ENCODE data around the gene SMIM41.
A peak's percentile ranks its signal among the peaks of the same experiment; 100 is the strongest.

SMIM41 gene

DNA sequence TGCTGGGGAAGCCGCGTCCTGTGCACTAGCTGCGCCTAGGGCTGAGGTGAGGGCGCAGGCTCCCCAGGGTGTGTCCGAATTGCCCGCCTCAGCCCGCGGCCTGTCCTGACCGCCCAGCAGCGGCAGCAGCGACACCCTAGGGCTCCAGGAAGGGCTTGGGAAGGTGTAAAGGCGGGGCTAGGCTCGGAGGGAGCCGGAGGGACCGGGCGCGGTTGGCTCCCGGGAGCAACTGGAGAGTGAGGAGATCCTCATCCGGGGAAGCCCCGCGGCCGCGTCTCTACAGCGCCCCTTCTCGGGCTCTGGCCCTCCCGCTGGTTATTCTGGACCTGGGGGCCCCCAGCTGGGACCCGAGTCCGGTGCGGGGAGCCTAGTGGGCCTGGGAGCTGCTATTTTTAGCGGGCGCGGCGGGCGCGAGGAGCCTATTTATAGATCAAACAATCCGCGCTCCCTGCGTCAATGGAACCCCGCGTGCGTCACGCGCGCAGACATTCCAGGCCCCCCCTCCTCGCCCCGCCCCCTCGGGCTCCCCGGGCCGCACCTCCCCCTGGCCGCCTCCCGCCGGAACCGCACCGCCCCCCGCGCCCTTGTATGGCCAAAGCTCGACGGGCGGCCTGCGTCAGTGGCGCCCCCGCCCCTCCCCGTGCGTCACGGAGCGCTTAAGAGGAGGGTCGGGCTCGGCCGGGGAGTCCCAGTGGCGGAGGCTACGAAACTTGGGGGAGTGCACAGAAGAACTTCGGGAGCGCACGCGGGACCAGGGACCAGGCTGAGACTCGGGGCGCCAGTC is 28.6 kb upstream of the SMIM41 start, which contains the start of gene NR4A1:
NR4A1 (plus strand) TSS at position 685 of the 784 bp plus-strand sequence. CDS start 2,887 bp downstream, outside the sequence.
- peak; percentile 91 to 96 for DNase-seq

DNA sequence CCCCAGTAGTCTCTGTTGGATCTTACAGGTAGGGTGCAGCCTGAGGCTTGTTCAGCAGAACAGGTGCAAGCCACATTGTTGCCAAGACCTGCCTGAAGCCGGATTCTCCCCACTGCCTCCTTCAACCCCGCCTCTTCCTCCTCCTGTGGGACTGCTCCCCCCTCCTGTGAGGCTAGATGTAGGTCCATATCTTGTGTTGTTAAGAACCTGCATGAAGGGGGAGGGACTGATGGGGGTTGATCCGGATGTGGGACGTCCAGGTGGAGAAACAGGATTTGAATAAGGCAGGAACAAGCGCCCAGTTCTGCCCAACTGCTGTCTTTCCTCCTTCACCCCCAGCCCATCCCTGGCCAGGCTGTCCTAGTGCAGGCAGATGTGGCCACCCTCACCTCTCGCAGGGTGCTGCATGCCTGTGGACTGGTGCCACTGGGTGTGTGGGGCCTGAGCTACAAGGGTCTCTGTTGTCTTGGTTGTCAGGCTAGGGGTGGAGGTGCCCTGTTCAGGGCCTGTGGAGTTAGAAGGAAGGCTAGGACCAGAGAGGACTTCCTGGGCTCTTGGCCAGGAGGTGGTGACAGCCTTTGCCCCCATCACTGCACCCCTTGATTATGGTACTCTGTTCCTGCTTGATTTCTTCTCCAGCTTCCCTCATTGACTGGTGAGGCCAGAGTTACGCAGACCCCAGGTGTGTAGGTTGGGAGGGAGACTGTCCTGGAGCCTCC is 26.9 kb upstream of the SMIM41 start:
- DNase-seq, result no peak

DNA sequence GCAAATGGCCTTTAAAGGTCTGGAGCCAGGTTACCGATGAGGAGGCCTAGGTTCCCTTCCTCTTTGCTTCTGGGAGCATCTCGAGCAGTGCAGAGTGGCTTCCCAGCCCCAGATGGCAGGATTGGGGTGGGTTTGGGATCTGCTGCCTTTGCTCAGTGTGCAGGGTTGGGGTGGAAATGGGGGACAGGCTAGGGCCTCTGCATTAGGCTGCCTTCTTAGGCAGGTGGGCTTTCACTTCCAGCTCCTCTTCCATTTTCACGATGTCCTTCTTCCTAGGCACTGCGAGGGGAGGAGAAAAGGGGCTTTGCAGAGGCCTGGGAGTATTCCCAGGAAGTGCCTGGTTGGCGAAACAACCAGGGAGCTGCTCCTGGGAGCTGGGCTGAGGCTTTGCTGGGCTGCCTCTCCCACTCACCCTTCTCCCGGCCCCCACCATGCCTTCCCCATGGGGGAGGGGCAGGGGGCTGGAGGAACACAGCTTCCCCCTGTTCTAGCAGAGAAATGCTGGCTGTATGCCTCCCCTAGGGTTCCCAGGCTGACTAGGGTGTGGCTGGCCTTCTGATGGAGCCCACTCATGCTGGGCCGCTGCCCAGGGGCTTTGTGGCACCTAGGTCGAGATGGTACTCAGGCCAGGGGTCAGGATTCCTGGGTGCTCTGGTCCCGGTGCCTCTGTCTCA is 25.8 kb upstream of the SMIM41 start:
- no peak for DNase-seq

DNA sequence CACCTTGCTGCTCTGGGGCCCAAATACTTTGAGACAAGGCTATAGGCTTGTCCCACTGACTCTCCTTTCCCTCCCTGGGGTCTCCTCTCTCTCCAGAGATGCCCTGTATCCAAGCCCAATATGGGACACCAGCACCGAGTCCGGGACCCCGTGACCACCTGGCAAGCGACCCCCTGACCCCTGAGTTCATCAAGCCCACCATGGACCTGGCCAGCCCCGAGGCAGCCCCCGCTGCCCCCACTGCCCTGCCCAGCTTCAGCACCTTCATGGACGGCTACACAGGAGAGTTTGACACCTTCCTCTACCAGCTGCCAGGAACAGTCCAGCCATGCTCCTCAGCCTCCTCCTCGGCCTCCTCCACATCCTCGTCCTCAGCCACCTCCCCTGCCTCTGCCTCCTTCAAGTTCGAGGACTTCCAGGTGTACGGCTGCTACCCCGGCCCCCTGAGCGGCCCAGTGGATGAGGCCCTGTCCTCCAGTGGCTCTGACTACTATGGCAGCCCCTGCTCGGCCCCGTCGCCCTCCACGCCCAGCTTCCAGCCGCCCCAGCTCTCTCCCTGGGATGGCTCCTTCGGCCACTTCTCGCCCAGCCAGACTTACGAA is 25.2 kb upstream of the SMIM41 start:
- no peak for DNase-seq

DNA sequence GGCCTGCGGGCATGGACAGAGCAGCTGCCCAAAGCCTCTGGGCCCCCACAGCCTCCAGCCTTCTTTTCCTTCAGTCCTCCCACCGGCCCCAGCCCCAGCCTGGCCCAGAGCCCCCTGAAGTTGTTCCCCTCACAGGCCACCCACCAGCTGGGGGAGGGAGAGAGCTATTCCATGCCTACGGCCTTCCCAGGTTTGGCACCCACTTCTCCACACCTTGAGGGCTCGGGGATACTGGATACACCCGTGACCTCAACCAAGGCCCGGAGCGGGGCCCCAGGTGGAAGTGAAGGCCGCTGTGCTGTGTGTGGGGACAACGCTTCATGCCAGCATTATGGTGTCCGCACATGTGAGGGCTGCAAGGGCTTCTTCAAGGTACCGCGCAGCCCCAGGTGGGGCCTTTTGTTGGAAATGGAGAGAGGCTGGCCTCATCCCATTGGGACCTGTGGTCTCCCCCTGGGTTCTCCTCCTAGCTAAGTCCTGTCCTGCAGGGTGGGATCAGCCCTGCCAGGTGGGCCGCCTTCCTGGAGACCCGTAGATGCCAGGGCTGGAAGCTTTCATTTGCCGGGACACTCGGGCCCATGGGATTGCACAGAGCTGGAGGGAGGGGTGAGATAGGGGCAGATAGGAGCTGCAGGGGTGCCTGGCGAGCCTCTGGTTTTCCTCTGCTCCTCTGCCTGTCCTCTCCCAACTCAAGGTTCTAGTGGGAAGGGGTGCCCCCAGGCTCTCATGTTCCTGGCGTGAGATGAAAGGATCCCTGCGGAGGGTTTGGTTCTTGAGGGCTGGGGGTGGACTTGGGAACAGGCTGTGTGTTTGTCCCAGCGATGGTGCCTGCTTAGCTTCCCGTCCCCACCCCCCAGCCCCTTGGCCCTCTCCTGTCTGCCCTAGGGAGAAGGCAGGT is 24.4 kb upstream of the SMIM41 start:
- DNase-seq, result no peak

DNA sequence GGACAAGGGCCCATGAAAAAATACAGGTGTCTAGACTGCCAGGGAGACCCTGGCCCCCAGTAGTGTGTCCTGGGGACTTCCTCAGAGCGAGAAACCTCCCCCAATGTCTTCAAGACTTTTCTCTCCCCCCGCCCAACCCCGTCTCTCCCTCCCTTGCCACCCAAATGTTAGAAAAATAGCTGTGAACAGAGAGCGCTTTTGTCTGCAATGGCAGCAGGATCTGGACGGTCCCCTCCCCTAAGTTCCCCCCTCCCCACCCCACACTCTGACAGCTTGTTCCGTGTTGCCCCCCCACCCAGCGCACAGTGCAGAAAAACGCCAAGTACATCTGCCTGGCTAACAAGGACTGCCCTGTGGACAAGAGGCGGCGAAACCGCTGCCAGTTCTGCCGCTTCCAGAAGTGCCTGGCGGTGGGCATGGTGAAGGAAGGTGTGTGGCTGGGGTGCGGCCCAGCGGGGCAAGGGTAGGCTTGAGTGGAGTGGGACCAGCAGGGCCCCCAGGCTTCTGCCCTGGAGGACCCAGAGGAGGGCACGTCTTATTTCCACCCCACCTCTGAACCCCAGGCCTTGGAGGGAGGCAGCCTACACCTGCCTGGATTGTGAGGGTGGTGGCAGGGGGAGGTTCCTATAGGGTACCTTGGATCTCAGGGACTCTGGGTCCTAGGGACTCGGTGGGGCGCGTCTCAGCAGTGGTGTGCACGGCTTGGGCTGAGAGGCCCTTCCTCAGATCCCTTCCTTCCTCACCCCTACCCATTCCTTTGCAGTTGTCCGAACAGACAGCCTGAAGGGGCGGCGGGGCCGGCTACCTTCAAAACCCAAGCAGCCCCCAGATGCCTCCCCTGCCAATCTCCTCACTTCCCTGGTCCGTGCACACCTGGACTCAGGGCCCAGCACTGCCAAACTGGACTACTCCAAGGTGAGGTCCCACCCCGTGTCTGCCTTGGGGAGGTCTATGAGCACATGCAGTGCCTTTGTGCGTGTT is 23.5 kb upstream of the SMIM41 start:
- DNase-seq, result no peak

DNA sequence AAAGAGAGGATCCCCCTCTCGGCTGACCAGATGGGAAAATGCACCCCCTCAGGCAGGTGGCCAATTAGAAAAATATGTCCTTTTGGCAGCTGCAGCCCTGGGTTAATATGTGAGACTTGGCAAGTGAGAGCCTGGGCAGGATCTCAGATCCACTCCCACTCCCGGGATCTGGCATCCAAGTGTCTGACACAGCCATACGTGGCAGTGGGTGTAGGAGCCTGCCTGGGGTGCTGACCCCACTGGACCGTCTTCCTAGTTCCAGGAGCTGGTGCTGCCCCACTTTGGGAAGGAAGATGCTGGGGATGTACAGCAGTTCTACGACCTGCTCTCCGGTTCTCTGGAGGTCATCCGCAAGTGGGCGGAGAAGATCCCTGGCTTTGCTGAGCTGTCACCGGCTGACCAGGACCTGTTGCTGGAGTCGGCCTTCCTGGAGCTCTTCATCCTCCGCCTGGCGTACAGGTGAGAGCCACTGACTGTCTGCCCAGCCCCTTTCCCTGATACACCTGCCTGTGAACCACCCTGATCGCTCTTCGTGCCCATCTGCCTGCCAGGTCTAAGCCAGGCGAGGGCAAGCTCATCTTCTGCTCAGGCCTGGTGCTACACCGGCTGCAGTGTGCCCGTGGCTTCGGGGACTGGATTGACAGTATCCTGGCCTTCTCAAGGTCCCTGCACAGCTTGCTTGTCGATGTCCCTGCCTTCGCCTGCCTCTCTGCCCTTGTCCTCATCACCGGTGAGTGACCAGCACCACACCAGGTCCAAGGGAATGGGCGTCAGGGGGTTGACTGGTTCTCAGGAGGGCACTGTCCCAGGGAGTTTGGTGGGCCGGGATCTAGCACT is 22.5 kb upstream of the SMIM41 start:
- DNase-seq, result no peak

DNA sequence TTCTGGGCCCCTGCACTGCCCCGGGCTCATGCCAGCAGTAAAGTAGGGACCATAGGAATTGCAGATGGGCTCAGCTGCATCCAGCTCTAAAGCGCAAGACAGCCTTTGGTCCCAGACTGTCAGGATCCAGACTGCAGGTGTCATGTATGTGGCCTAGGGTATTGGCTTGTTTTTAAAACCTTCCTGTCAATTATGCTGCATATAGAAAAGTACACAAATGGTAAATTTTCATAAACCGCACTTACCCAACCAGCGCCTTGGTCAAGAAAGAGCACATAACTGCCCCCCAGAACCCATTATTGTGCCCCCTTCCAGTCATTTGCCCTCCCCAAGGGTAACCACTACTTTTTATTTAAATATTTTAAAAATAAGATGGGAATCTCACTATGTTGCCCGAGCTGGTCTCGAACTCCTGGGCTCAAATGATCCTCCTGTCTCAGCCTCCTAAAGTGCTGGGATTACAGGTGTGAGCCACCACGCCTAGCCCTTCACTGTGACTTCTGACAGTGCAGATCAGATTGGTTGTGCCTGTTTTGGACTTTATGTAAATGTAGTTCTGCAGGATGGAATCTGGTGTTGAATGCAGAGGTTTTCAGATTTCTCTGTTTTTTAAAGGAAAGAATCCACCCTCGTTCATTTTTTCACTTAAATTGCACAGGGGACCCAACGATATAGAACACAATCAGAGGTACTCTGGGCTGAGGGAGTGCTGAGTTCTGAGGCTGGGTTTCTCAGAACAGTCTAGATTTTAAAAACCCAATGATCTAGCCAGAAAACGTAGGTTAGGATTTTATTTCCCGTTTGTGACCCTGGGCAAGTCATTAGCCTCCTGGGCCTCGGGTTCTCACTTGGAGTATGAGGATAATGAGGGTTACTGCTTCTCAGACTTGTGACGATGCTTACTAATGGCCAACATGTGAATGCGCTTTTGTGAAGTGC is 21.6 kb upstream of the SMIM41 start:
- DNase-seq, result no peak

DNA sequence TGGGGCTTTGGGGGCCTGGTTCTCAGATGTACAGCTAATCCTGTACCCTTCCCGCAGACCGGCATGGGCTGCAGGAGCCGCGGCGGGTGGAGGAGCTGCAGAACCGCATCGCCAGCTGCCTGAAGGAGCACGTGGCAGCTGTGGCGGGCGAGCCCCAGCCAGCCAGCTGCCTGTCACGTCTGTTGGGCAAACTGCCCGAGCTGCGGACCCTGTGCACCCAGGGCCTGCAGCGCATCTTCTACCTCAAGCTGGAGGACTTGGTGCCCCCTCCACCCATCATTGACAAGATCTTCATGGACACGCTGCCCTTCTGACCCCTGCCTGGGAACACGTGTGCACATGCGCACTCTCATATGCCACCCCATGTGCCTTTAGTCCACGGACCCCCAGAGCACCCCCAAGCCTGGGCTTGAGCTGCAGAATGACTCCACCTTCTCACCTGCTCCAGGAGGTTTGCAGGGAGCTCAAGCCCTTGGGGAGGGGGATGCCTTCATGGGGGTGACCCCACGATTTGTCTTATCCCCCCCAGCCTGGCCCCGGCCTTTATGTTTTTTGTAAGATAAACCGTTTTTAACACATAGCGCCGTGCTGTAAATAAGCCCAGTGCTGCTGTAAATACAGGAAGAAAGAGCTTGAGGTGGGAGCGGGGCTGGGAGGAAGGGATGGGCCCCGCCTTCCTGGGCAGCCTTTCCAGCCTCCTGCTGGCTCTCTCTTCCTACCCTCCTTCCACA is 20.7 kb upstream of the SMIM41 start:
- DNase-seq, result peak; percentile 62 to 77

DNA sequence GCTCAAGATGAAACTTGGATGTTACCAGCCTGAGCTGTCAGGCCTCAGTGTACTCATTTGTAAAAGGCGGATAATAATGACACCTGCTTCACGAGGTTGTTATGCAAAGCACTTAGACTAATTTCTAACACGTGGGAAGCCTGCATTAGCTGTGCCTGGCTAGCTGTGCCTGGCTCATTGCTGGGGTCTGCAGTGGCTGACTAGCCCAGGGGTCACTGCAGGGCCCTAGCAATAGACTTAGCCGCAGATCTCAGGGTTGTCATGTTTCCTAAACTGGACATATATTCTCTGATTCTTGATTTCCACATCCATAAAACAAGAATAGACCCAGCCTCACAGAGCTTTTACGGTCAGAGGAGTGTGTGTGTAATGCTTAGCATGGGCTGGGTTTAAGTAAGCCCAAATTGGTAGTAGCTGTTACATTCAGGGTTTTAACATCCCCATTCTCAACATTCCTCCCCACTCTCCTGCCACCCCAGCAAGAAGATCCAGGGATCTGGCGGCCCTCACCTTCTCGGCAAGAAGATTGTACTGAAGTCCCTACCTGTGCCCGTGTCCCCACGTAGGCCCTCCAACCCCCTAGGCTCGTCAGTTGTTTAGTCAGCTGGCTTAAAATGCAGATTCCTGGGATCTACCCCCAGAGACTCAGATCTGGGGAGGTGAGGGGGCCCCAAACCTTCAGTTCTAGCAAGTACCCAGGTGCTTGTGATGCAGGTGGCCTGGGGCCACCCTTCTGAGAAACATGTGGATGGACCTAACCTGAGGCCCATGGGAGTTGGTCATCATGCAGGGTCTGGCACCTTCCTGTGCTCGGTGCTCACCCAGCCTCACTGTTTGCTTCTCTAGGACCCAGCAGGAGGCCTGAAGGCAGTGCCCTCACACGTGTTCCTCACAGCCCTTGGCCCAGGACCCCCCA is 19.7 kb upstream of the SMIM41 start:
- no peak for DNase-seq

DNA sequence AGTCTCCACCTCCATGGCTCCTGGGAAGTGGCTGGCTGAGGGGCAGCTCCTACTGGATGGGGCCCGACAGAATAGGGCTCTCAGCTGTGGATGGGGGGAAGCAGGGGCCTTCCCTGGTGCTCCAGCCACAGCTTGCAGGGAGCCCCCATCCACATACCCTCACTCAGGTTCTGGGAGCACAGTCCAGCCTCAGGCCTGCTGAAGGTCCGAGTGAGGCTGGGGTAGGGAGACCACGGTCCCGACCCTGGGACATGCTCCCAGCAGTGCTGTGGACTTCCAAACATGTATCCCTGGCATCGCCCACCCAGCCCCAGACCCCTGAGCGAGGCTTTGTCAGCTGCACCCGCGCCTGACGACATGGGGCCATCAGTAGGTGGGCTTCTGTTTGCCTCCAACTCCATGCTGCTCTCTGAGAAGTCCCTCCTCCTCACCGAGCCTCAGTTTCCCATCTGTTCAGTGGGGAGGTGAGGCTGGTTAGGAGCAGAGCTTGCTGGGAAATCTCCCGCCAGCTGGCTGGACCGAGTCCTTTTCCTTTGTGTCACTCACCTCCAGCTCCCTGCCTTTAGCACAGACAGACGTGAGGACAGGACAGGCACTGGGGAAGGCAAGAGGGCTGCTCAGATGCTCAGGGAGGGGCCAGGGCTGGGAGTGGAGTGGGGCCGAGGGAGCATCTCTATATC is 18.9 kb upstream of the SMIM41 start:
- no peak for DNase-seq

DNA sequence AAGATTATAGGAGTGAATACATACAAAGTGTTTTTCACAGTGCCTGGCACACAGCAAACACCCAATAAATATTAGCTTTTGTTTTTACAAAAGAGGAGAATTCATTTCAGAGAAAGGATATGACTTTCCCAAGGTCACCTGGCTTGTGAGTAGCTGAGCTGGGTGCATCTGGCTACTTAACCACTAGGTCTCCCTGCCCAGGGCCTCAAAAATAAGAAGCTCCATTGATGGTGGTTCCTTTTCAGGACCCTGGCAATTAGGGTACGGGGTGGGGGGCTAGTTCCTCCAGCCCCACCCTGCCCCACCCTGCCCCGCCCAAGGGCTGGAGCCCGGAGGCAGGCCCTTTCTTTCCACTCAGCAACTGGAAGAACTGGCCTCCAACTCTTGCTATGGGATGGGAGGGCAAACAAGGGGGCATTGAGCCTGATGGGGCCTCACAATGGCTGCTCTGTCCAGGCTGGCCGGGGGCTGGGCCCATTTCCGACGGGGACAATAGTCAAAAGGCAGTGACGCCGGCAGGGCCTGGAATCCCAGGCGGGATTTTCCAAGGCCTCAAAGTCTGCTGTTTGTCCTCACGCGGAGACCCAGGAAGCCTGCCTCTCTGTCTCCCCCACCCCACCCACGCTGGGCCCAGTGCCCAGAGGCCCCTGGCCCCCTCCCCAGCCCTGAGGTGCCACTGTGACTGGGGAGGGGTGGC is 17.9 kb upstream of the SMIM41 start:
- no peak for DNase-seq

DNA sequence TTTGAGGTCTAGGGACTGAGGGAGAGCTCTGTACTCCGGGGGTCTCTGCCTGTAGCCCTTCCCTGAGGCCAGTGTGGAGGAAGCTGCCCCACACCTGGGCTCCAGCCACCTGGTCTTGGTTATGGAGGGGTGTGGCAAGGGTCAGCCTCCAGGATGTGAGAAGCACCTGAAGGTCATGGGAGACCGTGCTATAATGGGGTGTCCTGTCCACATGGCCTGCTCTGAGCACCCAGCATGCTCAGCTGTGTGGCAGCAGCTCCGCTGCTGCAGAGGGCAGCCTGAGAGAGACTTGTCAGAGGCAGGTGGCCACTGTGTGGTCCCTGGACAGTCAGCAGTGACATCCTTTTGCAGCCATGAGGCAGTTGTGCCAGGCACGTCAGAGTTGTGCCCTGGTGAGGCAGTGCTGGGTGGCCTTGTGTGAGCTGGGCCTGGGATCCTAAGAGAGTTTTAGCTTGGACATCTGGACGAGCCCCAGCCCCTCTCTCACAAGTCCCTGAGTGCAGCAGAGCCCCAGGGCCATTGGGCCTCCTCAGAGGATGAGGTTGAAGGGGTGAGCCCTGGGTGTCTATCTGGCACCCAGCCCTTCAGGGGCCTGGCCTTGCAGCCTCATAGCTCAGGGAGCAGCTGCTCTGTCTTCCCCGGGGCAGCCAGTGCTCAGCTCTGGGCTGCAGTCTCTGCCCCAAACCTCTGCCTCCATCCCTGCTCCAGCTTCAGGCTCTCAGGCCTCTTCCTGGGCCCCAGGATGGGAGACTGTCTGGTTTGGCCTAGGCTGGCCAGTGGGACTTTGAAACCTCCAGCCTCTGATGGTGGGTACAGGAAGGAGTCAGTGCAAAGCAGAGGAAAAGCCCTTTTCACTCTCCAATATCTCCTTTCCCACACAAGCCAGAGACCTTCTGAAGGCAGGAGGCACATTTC is 17.1 kb upstream of the SMIM41 start:
- no peak for DNase-seq

DNA sequence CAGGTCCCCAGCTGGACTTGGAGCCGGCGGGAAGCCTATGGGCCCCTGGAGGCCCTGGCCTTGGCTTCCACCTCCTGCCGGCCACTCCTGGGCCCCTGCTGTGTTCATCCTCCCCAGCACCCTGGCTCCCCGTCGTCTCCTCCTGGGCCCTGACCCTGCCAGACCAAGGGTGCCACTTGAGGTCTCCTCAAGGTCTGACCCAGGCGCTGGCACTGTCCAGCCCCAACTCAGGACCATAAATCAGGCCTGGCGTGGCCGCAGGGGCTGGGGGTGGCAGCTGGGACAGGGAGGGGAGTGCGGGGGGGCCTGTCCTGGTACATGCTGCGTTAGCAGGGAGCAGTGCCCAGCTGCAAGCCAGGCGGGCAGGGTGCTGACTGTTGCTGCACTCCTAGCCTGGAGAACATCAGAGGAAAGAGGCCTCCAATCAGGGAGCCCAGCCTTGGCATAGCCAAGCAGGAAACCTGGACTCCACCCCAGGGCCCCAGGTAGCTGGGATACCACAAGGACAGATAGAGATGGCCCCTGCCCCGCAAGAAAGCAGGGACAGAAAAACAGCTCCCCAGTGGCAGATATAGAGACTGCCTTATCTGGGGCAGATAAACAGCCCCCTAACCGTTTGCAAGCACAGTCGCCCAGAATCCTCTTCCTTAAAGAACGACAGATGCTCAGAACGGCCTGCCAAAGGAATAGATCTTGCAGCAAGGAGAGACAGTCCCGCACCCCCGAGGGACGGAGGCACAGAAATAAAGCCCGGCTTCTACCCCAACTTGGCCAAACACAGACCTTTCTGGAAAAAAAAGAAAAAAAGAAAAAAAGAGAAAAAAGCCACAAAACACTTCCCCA is 16.2 kb upstream of the SMIM41 start:
- DNase-seq, result peak in 1 of 2 experiments; percentile 43
